Activated naive CD4-positive, alpha-beta T cell treated with anti-CD3 and anti-CD28 coated beads, Interleukin-2, amount 50 U/mL, for 24 hours (primary cell): ENCODE data around the gene MXRA7.

Experiments used
- H3K27ac Mint-ChIP-seq: one replicate; pipeline ENCODE4 v1.8.0; 2021; ENCODE audit warnings: mild to moderate bottlenecking, mixed read lengths
- H3K27me3 Mint-ChIP-seq: one replicate; pipeline ENCODE4 v1.8.0; 2021; ENCODE audit warnings: mixed read lengths
- H3K36me3 Mint-ChIP-seq: one replicate; pipeline ENCODE4 v1.8.0; 2021; ENCODE audit warnings: mixed read lengths
- H3K4me1 Mint-ChIP-seq: one replicate; pipeline ENCODE4 v1.8.0; 2021; ENCODE audit warnings: mixed read lengths
- H3K4me3 Mint-ChIP-seq: one replicate; pipeline ENCODE4 v1.8.0; 2021; ENCODE audit warnings: mild to moderate bottlenecking, mixed read lengths
- H3K9me3 Mint-ChIP-seq: one replicate; pipeline ENCODE4 v1.8.0; 2021; ENCODE audit warnings: mixed read lengths

The MXRA7 gene

GRCh38 chr17:76695059-76695831, 15.5 kb downstream of the MXRA7 start:
- H3K9me3 Mint-ChIP-seq, result no peaks in the 10 kb centered on the region
- H3K27me3 Mint-ChIP-seq, result no peaks in the 10 kb centered on the region
- no peaks in the 10 kb centered on the region for H3K36me3 Mint-ChIP-seq
- H3K27ac Mint-ChIP-seq, result no peak overlapping the region
- no peak overlapping the region for H3K4me3 Mint-ChIP-seq
- no peaks in the 10 kb centered on the region for H3K4me1 Mint-ChIP-seq

GRCh38 chr17:76691379-76692191, 19.2 kb downstream of the MXRA7 start:
- no peak overlapping the region for H3K27ac Mint-ChIP-seq
- no peaks in the 10 kb centered on the region for H3K4me1 Mint-ChIP-seq
- peaks cover 1% of the 10 kb centered on the region for H3K27me3 Mint-ChIP-seq
- no peak overlapping the region for H3K4me3 Mint-ChIP-seq
- H3K9me3 Mint-ChIP-seq, result no peaks in the 10 kb centered on the region
- H3K36me3 Mint-ChIP-seq, result no peaks in the 10 kb centered on the region

GRCh38 chr17:76690596-76691280, 20.0 kb downstream of the MXRA7 start:
- Mint-ChIP-seq H3K27ac (no peak overlapping the region), H3K27me3 (peaks cover 1% of the 10 kb centered on the region), H3K4me1 (no peaks in the 10 kb centered on the region), H3K4me3 (no peak overlapping the region), H3K36me3 (no peaks in the 10 kb centered on the region), H3K9me3 (no peaks in the 10 kb centered on the region)

DNA sequence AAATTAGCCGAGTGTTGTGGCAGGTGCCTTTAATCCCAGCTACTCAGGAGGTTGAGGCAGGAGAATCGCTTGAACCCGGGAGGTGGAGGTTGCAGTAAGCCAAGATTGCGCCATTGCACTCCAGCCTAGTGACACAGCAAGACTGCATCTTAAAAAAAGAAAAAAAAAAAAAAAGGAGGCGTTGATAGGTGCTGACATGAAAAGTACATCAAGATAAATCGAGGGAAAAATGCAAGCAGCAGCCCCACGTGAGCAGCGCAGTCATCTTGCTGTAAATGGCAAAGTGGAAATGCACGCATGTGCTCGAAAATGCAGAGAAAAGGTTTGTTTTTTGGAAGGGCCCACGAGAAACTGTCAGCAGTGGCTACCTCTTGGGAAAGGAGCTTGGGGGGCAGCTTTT, 20.9 kb downstream of the MXRA7 start:
- no peaks in the 10 kb centered on the region for H3K36me3 Mint-ChIP-seq
- H3K27ac Mint-ChIP-seq, result no peak overlapping the region
- no peak overlapping the region for H3K4me3 Mint-ChIP-seq
- no peaks in the 10 kb centered on the region for H3K9me3 Mint-ChIP-seq
- H3K4me1 Mint-ChIP-seq, result no peaks in the 10 kb centered on the region
- peaks cover 1% of the 10 kb centered on the region for H3K27me3 Mint-ChIP-seq

- H3K36me3 Mint-ChIP-seq, result no peaks in the 10 kb centered on the region
- peaks cover 1% of the 10 kb centered on the region for H3K27me3 Mint-ChIP-seq
- no peaks in the 10 kb centered on the region for H3K4me1 Mint-ChIP-seq
- no peak overlapping the region for H3K27ac Mint-ChIP-seq
- no peak overlapping the region for H3K4me3 Mint-ChIP-seq
- no peaks in the 10 kb centered on the region for H3K9me3 Mint-ChIP-seq
These were observed 22.6 kb downstream of the MXRA7 start for GRCh38 chr17:76688165-76688622.

GRCh38 chr17:76687298-76688164, 23.2 kb downstream of the MXRA7 start:
- H3K4me3 Mint-ChIP-seq, result no peak overlapping the region
- no peaks in the 10 kb centered on the region for H3K9me3 Mint-ChIP-seq
- peaks cover 1% of the 10 kb centered on the region for H3K27me3 Mint-ChIP-seq
- H3K36me3 Mint-ChIP-seq, result no peaks in the 10 kb centered on the region
- H3K27ac Mint-ChIP-seq, result no peak overlapping the region
- no peaks in the 10 kb centered on the region for H3K4me1 Mint-ChIP-seq

GRCh38 chr17:76686538-76687297, 24.0 kb downstream of the MXRA7 start:
- H3K27ac Mint-ChIP-seq, result no peak overlapping the region
- no peaks in the 10 kb centered on the region for H3K36me3 Mint-ChIP-seq
- peaks cover 1% of the 10 kb centered on the region for H3K27me3 Mint-ChIP-seq

GRCh38 chr17:76685846-76686245, 24.9 kb downstream of the MXRA7 start:
- Mint-ChIP-seq H3K27ac (no peak overlapping the region), H3K9me3 (no peaks in the 10 kb centered on the region), H3K4me3 (no peak overlapping the region), H3K4me1 (peaks cover 6% of the 10 kb centered on the region), H3K36me3 (no peaks in the 10 kb centered on the region), H3K27me3 (peaks cover 1% of the 10 kb centered on the region)

More at GRCh38 chr17:76686538-76687297, 24.0 kb downstream of the MXRA7 start:
- no peaks in the 10 kb centered on the region for H3K9me3 Mint-ChIP-seq
- no peaks in the 10 kb centered on the region for H3K4me1 Mint-ChIP-seq
- H3K4me3 Mint-ChIP-seq, result no peak overlapping the region

DNA sequence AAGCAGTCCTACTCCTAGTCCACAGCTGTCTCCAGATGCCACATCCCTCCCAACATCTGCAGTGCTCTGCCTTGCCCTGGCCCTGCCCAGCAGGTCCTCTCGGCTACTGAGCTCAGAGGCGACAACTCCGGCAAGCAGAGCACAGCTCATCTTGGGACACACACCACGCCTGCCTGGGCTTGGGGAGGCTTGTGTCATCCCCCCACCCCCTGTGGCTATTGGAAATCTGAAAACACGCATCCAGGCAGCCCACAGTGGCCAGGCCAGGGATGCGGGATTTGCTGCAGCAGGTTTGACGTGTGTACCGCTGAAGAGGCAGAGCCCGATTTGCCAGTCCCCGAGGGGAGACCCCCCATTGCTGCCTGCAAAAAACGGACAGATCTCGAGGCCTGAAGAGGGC, 25.4 kb downstream of the MXRA7 start:
- H3K36me3 Mint-ChIP-seq, result no peaks in the 10 kb centered on the region

DNA sequence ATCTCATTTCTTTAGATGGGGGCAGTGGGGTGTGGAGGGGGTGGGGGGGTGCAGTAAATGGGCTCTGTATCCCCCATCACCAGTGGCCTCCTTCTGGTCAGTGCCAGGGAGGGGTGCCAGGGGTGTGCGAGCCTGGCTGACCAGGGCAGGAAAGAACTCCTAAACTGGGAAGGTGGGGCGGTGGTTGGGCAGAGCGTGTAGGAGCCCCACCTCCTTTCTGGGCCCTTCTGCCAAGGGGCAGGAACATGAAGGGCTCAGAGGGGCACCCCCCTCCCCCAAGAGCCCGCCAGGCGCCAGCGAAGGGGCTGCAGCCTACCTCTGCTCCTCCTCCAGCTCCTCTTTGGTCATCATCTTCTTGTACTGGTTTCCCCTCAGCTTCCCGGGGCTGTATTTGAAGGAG, 26.0 kb downstream of the MXRA7 start:
- H3K4me1 Mint-ChIP-seq, result peaks cover 6% of the 10 kb centered on the region
- H3K27me3 Mint-ChIP-seq, result peaks cover 1% of the 10 kb centered on the region
- no peak overlapping the region for H3K4me3 Mint-ChIP-seq
- H3K9me3 Mint-ChIP-seq, result no peaks in the 10 kb centered on the region
- no peaks in the 10 kb centered on the region for H3K36me3 Mint-ChIP-seq
- H3K27ac Mint-ChIP-seq, result no peak overlapping the region

More for the DNA sequence above, 25.4 kb downstream of the MXRA7 start:
- Mint-ChIP-seq H3K27me3 (peaks cover 1% of the 10 kb centered on the region), H3K4me3 (no peak overlapping the region), H3K4me1 (peaks cover 6% of the 10 kb centered on the region), H3K9me3 (no peaks in the 10 kb centered on the region), H3K27ac (no peak overlapping the region)

GRCh38 chr17:76683921-76684745, 26.6 kb downstream of the MXRA7 start:
- H3K4me3 Mint-ChIP-seq, result no peak overlapping the region
- H3K4me1 Mint-ChIP-seq, result peaks cover 6% of the 10 kb centered on the region
- no peak overlapping the region for H3K27ac Mint-ChIP-seq
- H3K9me3 Mint-ChIP-seq, result no peaks in the 10 kb centered on the region
- H3K36me3 Mint-ChIP-seq, result no peaks in the 10 kb centered on the region
- peaks cover 1% of the 10 kb centered on the region for H3K27me3 Mint-ChIP-seq

- H3K36me3 Mint-ChIP-seq, result no peaks in the 10 kb centered on the region
- H3K27me3 Mint-ChIP-seq, result no peaks in the 10 kb centered on the region
- H3K27ac Mint-ChIP-seq, result no peak overlapping the region
- H3K4me3 Mint-ChIP-seq, result no peak overlapping the region
- H3K9me3 Mint-ChIP-seq, result no peaks in the 10 kb centered on the region
- peaks cover 6% of the 10 kb centered on the region for H3K4me1 Mint-ChIP-seq
These were observed 27.6 kb downstream of the MXRA7 start for GRCh38 chr17:76683011-76683755.

DNA sequence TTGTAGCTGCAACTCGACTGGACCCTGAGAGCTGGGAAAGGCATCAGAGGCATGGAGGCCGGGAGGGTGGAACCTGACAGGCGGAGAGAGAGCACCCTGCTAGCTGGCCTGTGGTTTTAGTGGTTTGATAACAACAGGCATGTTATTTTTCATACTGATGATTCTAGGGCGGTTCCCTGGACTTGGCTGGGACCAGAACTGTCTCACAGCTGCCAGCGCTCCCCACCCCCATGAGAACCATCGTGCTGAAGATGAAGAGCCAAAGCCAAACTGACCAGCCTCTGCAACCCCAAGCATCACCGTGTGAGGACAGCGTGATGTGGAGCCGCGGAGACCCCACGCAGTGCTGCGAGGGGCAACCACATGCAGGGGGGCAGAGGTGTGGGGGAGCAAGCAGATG, 28.5 kb downstream of the MXRA7 start:
- no peaks in the 10 kb centered on the region for H3K27me3 Mint-ChIP-seq
- peaks cover 6% of the 10 kb centered on the region for H3K4me1 Mint-ChIP-seq
- H3K27ac Mint-ChIP-seq, result no peak overlapping the region
- H3K9me3 Mint-ChIP-seq, result no peaks in the 10 kb centered on the region
- H3K4me3 Mint-ChIP-seq, result no peak overlapping the region
- no peaks in the 10 kb centered on the region for H3K36me3 Mint-ChIP-seq
